ENCODE measurements around the gene GPC6.

The GPC6 gene

DNA sequence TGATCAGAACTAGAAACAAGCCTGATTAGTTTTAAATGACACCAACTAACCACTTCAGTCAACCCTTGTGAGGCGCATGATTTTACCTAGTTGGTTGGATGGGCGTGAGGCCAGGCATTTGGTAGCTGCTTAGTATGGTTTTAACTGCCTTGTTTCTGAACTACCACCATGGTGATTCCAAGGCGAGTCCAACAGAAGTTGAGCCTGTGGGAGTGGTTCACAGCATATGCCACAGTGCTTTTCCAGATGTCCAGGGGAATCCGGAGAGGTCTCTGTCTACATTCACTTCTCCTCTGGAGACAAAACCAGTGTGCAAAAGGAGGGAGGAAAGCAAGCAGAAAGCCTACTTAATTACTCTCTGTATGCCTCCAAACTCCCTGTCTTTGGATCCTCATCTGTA is 524.1 kb downstream of the GPC6 start:
- ATAC-seq (ENCODE audit: low read depth) (no peak), DNase-seq (ENCODE audit: low spot score) (no peak)
- Histone ChIP-seq H3K27ac (ENCODE audit: poor library complexity, severe bottlenecking) (no peak overlapping the region), H3K4me3 (ENCODE audit: severe bottlenecking) (no peak overlapping the region), H3K9me3 (ENCODE audit: severe bottlenecking) (no peaks in the 10 kb centered on the region), H3K4me1 (ENCODE audit: insufficient read depth, poor library complexity, severe bottlenecking) (no peaks in the 10 kb centered on the region), H3K27me3 (ENCODE audit: insufficient read depth, poor library complexity, severe bottlenecking) (no peaks in the 10 kb centered on the region), H3K36me3 (ENCODE audit: low read depth) (no peaks in the 10 kb centered on the region)
- TF ChIP-seq, protein P1, sequence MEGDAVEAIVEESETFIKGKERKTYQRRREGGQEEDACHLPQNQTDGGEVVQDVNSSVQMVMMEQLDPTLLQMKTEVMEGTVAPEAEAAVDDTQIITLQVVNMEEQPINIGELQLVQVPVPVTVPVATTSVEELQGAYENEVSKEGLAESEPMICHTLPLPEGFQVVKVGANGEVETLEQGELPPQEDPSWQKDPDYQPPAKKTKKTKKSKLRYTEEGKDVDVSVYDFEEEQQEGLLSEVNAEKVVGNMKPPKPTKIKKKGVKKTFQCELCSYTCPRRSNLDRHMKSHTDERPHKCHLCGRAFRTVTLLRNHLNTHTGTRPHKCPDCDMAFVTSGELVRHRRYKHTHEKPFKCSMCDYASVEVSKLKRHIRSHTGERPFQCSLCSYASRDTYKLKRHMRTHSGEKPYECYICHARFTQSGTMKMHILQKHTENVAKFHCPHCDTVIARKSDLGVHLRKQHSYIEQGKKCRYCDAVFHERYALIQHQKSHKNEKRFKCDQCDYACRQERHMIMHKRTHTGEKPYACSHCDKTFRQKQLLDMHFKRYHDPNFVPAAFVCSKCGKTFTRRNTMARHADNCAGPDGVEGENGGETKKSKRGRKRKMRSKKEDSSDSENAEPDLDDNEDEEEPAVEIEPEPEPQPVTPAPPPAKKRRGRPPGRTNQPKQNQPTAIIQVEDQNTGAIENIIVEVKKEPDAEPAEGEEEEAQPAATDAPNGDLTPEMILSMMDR (IDR thresholded peaks at IDR 0.05; ENCODE audit: poor library complexity, severe bottlenecking): no peak

DNA sequence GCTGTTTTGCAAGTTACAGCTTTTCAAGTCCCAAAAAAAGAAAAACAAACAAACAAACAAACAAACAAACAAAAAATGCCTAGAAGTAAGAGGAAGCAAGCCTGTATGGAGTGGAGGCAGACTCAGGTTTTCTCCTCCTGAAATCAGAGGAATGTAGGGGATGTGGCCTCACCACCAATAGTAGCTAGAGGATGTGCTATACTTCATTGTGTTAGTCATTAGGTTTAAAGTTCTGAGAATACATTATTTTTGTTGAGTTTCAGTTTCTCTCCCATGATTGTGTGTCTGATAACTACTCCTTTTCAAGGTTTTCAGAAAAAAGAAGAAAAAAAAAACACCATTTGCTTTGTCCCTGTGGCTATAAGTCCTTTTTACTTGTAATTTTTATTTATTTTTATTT is 524.5 kb downstream of the GPC6 start:
- H3K4me1 ChIP-seq (ENCODE audit: insufficient read depth, poor library complexity, severe bottlenecking): no peaks in the 10 kb centered on the region
- TF ChIP-seq, protein P1 (IDR thresholded peaks at IDR 0.05; ENCODE audit: poor library complexity, severe bottlenecking): no peak
- DNase-seq (ENCODE audit: low spot score): no peak
- H3K9me3 ChIP-seq (ENCODE audit: severe bottlenecking): no peaks in the 10 kb centered on the region
- no peaks in the 10 kb centered on the region for H3K27me3 ChIP-seq (ENCODE audit: insufficient read depth, poor library complexity, severe bottlenecking)
- no peaks in the 10 kb centered on the region for H3K36me3 ChIP-seq (ENCODE audit: low read depth)
- H3K27ac ChIP-seq (ENCODE audit: poor library complexity, severe bottlenecking): no peak overlapping the region
- no peak overlapping the region for H3K4me3 ChIP-seq (ENCODE audit: severe bottlenecking)
- ATAC-seq (ENCODE audit: low read depth): no peak

DNA sequence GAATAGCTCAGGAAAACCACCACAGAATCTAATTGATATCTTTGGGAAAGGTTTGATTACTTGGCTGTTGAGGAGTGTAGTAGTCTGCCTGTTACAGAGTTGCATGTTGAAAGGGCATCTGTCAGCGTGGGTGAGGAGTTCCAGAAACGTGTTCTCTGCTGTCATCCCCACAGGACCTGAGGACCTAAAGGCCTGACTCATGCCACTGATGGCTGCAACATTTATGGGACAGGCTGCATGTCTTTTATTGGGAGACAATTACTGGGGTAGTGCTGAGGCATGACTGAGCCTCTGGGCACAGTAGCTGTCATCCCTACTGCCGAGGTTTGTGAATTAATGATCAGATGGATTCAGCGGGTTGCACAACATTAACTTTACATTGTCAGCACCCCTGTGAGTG is 525.9 kb downstream of the GPC6 start:
- H3K27ac ChIP-seq (ENCODE audit: poor library complexity, severe bottlenecking): no peak overlapping the region
- TF ChIP-seq, protein P1 (IDR thresholded peaks at IDR 0.05; ENCODE audit: poor library complexity, severe bottlenecking): no peak
- no peak for DNase-seq (ENCODE audit: low spot score)
- H3K4me1 ChIP-seq (ENCODE audit: insufficient read depth, poor library complexity, severe bottlenecking): no peaks in the 10 kb centered on the region
- H3K4me3 ChIP-seq (ENCODE audit: severe bottlenecking): no peak overlapping the region
- H3K36me3 ChIP-seq (ENCODE audit: low read depth): no peaks in the 10 kb centered on the region
- H3K9me3 ChIP-seq (ENCODE audit: severe bottlenecking): no peaks in the 10 kb centered on the region
- no peaks in the 10 kb centered on the region for H3K27me3 ChIP-seq (ENCODE audit: insufficient read depth, poor library complexity, severe bottlenecking)
- no peak for ATAC-seq (ENCODE audit: low read depth)

DNA sequence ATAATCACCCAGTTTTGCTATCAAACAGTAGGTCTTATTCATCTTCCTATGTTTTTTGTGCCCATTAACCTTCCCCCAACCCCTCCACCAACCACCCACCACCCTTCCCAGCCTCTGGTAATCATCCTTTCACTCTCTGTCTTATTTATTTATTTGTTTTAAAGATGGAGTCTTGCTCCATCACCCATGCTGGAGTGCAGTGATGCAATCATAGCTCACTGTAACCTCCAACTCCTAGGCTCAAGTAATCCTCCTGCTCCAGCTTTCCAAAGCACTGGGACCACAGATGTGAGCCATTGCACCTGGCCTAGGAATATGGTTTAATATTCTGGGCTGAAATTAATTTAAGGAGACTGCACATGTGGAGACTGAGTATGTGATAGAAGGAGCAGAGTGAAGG is 527.0 kb downstream of the GPC6 start:
- peaks cover 5% of the 10 kb centered on the region for H3K4me1 ChIP-seq (ENCODE audit: insufficient read depth, poor library complexity, severe bottlenecking)
- no peaks in the 10 kb centered on the region for H3K36me3 ChIP-seq (ENCODE audit: low read depth)
- no peaks in the 10 kb centered on the region for H3K27me3 ChIP-seq (ENCODE audit: insufficient read depth, poor library complexity, severe bottlenecking)
- TF ChIP-seq, protein P1 (IDR thresholded peaks at IDR 0.05; ENCODE audit: poor library complexity, severe bottlenecking): no peak
- no peak overlapping the region for H3K4me3 ChIP-seq (ENCODE audit: severe bottlenecking)
- ATAC-seq (ENCODE audit: low read depth) (no peak), DNase-seq (ENCODE audit: low spot score) (no peak)
- no peak overlapping the region for H3K27ac ChIP-seq (ENCODE audit: poor library complexity, severe bottlenecking)
- H3K9me3 ChIP-seq (ENCODE audit: severe bottlenecking): no peaks in the 10 kb centered on the region

DNA sequence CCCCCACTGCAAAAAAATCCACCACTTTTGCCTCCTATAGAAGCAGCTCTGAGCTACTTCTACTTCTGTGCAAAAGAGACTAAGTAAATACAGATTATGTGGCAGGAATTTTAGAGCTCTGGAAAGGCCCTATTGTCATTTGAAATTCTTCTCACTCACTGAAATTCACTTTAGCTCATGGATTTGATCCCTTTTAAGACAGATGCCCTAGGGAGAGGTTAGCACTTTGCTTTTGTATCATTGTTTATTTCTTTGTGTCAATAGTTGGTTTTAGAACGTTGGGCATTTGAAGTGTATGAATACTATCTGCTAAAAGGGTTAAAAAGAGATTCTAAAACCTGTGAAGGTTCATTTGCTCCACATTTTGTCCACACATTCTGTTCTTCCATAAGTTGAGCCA is 528.7 kb downstream of the GPC6 start:
- Histone ChIP-seq H3K9me3 (ENCODE audit: severe bottlenecking) (no peaks in the 10 kb centered on the region), H3K4me3 (ENCODE audit: severe bottlenecking) (no peak overlapping the region), H3K36me3 (ENCODE audit: low read depth) (no peaks in the 10 kb centered on the region), H3K27me3 (ENCODE audit: insufficient read depth, poor library complexity, severe bottlenecking) (no peaks in the 10 kb centered on the region), H3K4me1 (ENCODE audit: insufficient read depth, poor library complexity, severe bottlenecking) (peaks cover 7% of the 10 kb centered on the region), H3K27ac (ENCODE audit: poor library complexity, severe bottlenecking) (no peak overlapping the region)
- TF ChIP-seq, protein P1 (IDR thresholded peaks at IDR 0.05; ENCODE audit: poor library complexity, severe bottlenecking): no peak
- DNase-seq (ENCODE audit: low spot score) (no peak), ATAC-seq (ENCODE audit: low read depth) (no peak)
